ENCODE results near the gene USF1. TPM values are rescaled to one million over a fixed set of nuclear protein-coding genes. Genes with fewer than 3 reads are reported as not detected.

Gene USF1
- total RNA-seq, 1 experiment from 2014 or later: 59.2 TPM

- H2BK5ac ChIP-seq (ENCODE audit: insufficient read length, low read length): no peak overlapping the region
- H3K27ac Mint-ChIP-seq: no peak overlapping the region; a peak in 1 of 7 replicates
- no peaks in the 10 kb centered on the region for H3K79me1 ChIP-seq (ENCODE audit: insufficient read depth, low read depth, low read length, poor library complexity, severe bottlenecking)
- no peak overlapping the region for H2AK5ac ChIP-seq (ENCODE audit: insufficient read length, low read length)
- no peak for DNase-seq
- no peak overlapping the region for H3K9ac ChIP-seq (ENCODE audit: extremely low read depth, insufficient read length, low read length)
- no peaks in the 10 kb centered on the region for H3K36me3 Mint-ChIP-seq (ENCODE audit: insufficient read depth in 1 of 3, low read depth in 3 of 3)
- H4K91ac ChIP-seq (ENCODE audit: insufficient read length, low read depth, low read length): no peak overlapping the region
- H3K79me2 ChIP-seq (ENCODE audit: insufficient read depth, low read length): no peaks in the 10 kb centered on the region
- no peak overlapping the region for H2BK15ac ChIP-seq (ENCODE audit: low read depth, low read length)
- no peak overlapping the region for H3K4me3 Mint-ChIP-seq
- no peak overlapping the region for H3K4me2 ChIP-seq (ENCODE audit: insufficient read depth, insufficient read length, low read length)
- no CpG with 5 or more reads among the region's 3 CpGs for WGBS (ENCODE audit: extremely low coverage, insufficient read length, low lambda C conversion rate)
- H2BK12ac ChIP-seq (ENCODE audit: insufficient read length, low read depth, low read length): no peak overlapping the region
- no peaks in the 10 kb centered on the region for H3K23me2 ChIP-seq (ENCODE audit: insufficient read length, low read depth, low read length, poor library complexity, severe bottlenecking)
- no peaks in the 10 kb centered on the region for H3K9me3 ChIP-seq (ENCODE audit: control insufficient read depth, low read depth, low read length)
- H3K27me3 Mint-ChIP-seq (ENCODE audit: low read depth): peaks cover 11% of the 10 kb centered on the region
- H3T11ph ChIP-seq (ENCODE audit: low read length): no peak overlapping the region
- H3K27ac ChIP-seq (ENCODE audit: insufficient read length, low read depth, low read length): no peak overlapping the region
- no peak overlapping the region for H2BK20ac ChIP-seq (ENCODE audit: low read depth, low read length, poor library complexity, severe bottlenecking)
- no peak overlapping the region for H3K56ac ChIP-seq (ENCODE audit: insufficient read length, low read depth, low read length)
- no peak overlapping the region for H3K23ac ChIP-seq (ENCODE audit: insufficient read length, low read depth, low read length)
- H4K8ac ChIP-seq (replicated peaks; ENCODE audit: insufficient read length, low read depth, low read length): no peak overlapping the region
- no peaks in the 10 kb centered on the region; a peak in 1 of 5 replicates for H3K9me3 Mint-ChIP-seq
- no peak overlapping the region for H3K14ac ChIP-seq (ENCODE audit: insufficient read depth, low read length)
- TF ChIP-seq CTCF (conservative IDR thresholded peaks at IDR 0.05): no peak
- H3K27me3 ChIP-seq (ENCODE audit: insufficient read depth, low read length): no peaks in the 10 kb centered on the region; the same call in 1 of the 2 replicates
- no peak overlapping the region for H4K5ac ChIP-seq (ENCODE audit: insufficient read length, low read depth, low read length)
- no peak overlapping the region for H3K4ac ChIP-seq (ENCODE audit: low read depth, low read length)
- no peaks in the 10 kb centered on the region for H4K20me1 ChIP-seq (ENCODE audit: control insufficient read depth, insufficient read depth, insufficient read length)
- no peak overlapping the region for H3K18ac ChIP-seq (ENCODE audit: insufficient read length, low read depth, low read length)
- H3K4me1 ChIP-seq (ENCODE audit: insufficient read depth, low read length): no peaks in the 10 kb centered on the region
- no peak overlapping the region for H2AFZ ChIP-seq (ENCODE audit: low read length)
- H3K4me1 Mint-ChIP-seq: peaks cover 10 to 11% of the 10 kb centered on the region in 2 experiments
- no peak overlapping the region for H2BK120ac ChIP-seq (ENCODE audit: low read depth, low read length, poor library complexity, severe bottlenecking)
Observed at GRCh38 chr1:161092621-161093028, 46.8 kb upstream of the USF1 start.
